Measurements from ENCODE around the gene PLCG1. TPM values are rescaled to one million over a fixed set of nuclear protein-coding genes. Genes with fewer than 3 reads are reported as not detected.

PLCG1 gene
- total RNA-seq, 1 experiment from 2014 or later, result 33.2 TPM

DNA sequence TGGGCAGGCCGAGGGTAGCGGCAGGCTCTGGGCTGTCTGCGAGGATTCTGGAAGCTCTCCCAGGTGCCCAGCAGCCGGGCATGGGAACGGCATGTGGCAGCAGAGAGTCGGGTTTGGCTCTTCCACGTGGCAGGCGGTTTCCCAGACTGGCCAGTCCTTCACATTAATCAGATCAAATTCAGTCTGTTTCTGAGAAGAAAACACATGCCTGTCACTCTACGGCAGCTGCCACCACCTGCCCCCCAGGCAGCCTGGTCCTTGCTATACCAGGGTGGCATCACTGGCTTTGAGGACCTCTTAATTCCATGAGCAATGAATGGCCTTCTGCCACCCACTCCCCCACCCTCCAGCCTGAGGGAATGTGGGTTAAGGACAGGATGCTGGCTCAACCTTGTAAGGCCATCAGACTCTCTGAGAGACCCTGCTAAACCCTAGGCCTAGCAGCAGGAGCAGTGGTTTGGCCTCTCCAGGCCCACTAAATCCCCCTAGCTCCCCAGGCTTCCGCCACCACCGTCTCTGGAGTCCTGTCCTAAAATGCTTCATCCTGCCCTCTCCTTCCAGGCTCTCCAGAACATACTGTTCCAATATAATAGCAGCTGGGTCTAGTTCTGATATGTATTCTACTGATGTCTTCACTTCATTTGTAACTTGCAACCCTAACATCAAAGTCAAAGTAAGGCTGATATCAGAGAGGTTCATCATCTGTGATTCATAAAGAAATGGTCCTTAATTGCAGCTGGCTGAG is 47.8 kb downstream of the PLCG1 start:
- Mint-ChIP-seq H3K9me3 (ENCODE audit: unreplicated experiment) (peaks cover 17% of the 10 kb centered on the region), H3K27me3 (ENCODE audit: insufficient read depth, unreplicated experiment) (no peaks in the 10 kb centered on the region), H3K27ac (ENCODE audit: low read depth, unreplicated experiment) (peak overlapping the region; percentile 69), H3K4me1 (ENCODE audit: insufficient read depth, unreplicated experiment) (peaks cover 11% of the 10 kb centered on the region), H3K36me3 (ENCODE audit: insufficient read depth, unreplicated experiment) (no peaks in the 10 kb centered on the region), H3K4me3 (ENCODE audit: unreplicated experiment) (no peak overlapping the region)
- TF ChIP-seq, protein P1, sequence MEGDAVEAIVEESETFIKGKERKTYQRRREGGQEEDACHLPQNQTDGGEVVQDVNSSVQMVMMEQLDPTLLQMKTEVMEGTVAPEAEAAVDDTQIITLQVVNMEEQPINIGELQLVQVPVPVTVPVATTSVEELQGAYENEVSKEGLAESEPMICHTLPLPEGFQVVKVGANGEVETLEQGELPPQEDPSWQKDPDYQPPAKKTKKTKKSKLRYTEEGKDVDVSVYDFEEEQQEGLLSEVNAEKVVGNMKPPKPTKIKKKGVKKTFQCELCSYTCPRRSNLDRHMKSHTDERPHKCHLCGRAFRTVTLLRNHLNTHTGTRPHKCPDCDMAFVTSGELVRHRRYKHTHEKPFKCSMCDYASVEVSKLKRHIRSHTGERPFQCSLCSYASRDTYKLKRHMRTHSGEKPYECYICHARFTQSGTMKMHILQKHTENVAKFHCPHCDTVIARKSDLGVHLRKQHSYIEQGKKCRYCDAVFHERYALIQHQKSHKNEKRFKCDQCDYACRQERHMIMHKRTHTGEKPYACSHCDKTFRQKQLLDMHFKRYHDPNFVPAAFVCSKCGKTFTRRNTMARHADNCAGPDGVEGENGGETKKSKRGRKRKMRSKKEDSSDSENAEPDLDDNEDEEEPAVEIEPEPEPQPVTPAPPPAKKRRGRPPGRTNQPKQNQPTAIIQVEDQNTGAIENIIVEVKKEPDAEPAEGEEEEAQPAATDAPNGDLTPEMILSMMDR (IDR thresholded peaks at IDR 0.05; ENCODE audit: unreplicated experiment), result no peak
- DNase-seq (ENCODE audit: unreplicated experiment), result no peak
- intact Hi-C loops (cut with micrococcal nuclease), result no loop called here
- POLR2A ChIA-PET, result interaction anchor here (0.8 kb wide), 1 partner anchor 157 kb away, joined by 5 read pairs; no protein-coding TSS in a partner anchor
- BruUV-seq (replicated peaks), result no TSS peak
- CTCF ChIA-PET, result interaction anchor here (0.7 to 7.2 kb wide), 3 partner anchors 12 to 154 kb away, joined by 3 to 28 read pairs (median 5); no protein-coding TSS in a partner anchor

DNA sequence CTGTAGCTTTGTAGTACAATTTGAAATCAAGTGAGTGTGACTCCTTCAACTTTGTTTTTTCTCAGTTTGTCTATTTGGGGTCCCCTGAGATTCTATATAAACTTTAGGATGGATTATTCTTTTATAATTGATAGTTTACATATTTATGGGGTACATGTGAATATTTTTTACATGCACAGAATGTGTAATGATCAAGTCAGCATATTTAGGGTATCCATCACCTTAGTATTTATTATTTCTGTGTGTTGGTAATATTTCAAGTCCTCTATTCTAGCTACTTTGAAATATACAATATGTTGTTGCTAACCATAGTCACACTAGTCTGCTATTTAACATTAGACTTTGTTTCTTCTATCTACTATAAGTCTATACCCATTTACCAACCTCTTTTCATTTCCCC is 50.3 kb downstream of the PLCG1 start:
- TF ChIP-seq, protein P1 (IDR thresholded peaks at IDR 0.05; ENCODE audit: unreplicated experiment), result no peak
- POLR2A ChIA-PET, result interaction anchor here (0.7 to 1.1 kb wide), 3 partner anchors 11 to 69 kb away, joined by 3 read pairs; no protein-coding TSS in a partner anchor
- no peak for DNase-seq (ENCODE audit: unreplicated experiment)
- Mint-ChIP-seq H3K27ac (ENCODE audit: low read depth, unreplicated experiment) (no peak overlapping the region), H3K4me1 (ENCODE audit: insufficient read depth, unreplicated experiment) (peaks cover 1% of the 10 kb centered on the region), H3K4me3 (ENCODE audit: unreplicated experiment) (no peak overlapping the region), H3K27me3 (ENCODE audit: insufficient read depth, unreplicated experiment) (no peaks in the 10 kb centered on the region), H3K9me3 (ENCODE audit: unreplicated experiment) (peaks cover 31% of the 10 kb centered on the region), H3K36me3 (ENCODE audit: insufficient read depth, unreplicated experiment) (no peaks in the 10 kb centered on the region)
- CTCF ChIA-PET, result interaction anchor here (0.6 to 7.2 kb wide), 3 partner anchors 14 to 1825 kb away, joined by 5 to 28 read pairs (median 5); partner anchors contain the start of gene LPIN3
- BruUV-seq (replicated peaks), result no TSS peak
- intact Hi-C loops (cut with micrococcal nuclease), result no loop called here

GRCh38 chr20:41191562-41192500 is 54.5 kb downstream of the PLCG1 start:
- no TSS peak for BruUV-seq (replicated peaks)
- Mint-ChIP-seq H3K9me3 (ENCODE audit: unreplicated experiment) (peaks cover 37% of the 10 kb centered on the region), H3K4me3 (ENCODE audit: unreplicated experiment) (no peak overlapping the region), H3K36me3 (ENCODE audit: insufficient read depth, unreplicated experiment) (peaks cover 12% of the 10 kb centered on the region), H3K27ac (ENCODE audit: low read depth, unreplicated experiment) (no peak overlapping the region), H3K4me1 (ENCODE audit: insufficient read depth, unreplicated experiment) (no peaks in the 10 kb centered on the region), H3K27me3 (ENCODE audit: insufficient read depth, unreplicated experiment) (no peaks in the 10 kb centered on the region)
- TF ChIP-seq, protein P1 (IDR thresholded peaks at IDR 0.05; ENCODE audit: unreplicated experiment), result no peak
- no peak for DNase-seq (ENCODE audit: unreplicated experiment)
- intact Hi-C loops (cut with micrococcal nuclease), result no loop called here
- POLR2A ChIA-PET, result interaction anchor here (0.6 to 1.2 kb wide), 3 partner anchors 10 to 20 kb away, joined by 3 read pairs; no protein-coding TSS in a partner anchor
- CTCF ChIA-PET, result interaction anchor here (1.0 to 7.2 kb wide), 3 partner anchors 9 to 19 kb away, joined by 3 to 28 read pairs (median 3); no protein-coding TSS in a partner anchor
